Transverse colon (tissue), 4 donors: ENCODE measurements around the gene ITGA11. TPM values are rescaled to one million over a fixed set of nuclear protein-coding genes. Genes with fewer than 3 reads are reported as not detected.

Source experiments
- DNase-seq: peaks from one replicate; pipeline ENCODE4 v3.0.0-alpha.2; 2019
- H3K27ac ChIP-seq, 4 donors: fragments of 200-600 bp; sonication (generic); 2 replicates each; pipeline ENCODE4 v1.5.1; 2016 to 2018; ENCODE audit warnings: inconsistent platforms in 4 of 4
- H3K27me3 ChIP-seq: fragments of 200-600 bp; sonication (generic); 2 replicates; pipeline ENCODE4 v1.5.1; 2017; ENCODE audit warnings: inconsistent platforms
- H3K36me3 ChIP-seq, 4 donors: fragments of 200-600 bp; sonication (generic); 2 replicates each; pipeline ENCODE4 v1.5.1; 2017 to 2019; ENCODE audit warnings: inconsistent platforms in 4 of 4
- H3K4me1 ChIP-seq, 4 donors: fragments of 200-600 bp; sonication (generic); 2 replicates each; pipeline ENCODE4 v1.5.1; 2017 to 2020; ENCODE audit warnings: inconsistent platforms in 4 of 4
- H3K4me3 ChIP-seq, 4 donors: fragments of 200-600 bp; sonication (generic); 1 replicate in 1 of 4; 2 replicates in 3 of 4; pipeline versions ENCODE4 v1.5.1 to v1.6.1; 2017 to 2019; ENCODE audit warnings: inconsistent platforms in 4 of 4
- H3K9me3 ChIP-seq, 2 donors: fragments of 200-600 bp; sonication (generic); 2 replicates each; pipeline ENCODE4 v1.5.1; 2017 to 2019; ENCODE audit warnings: inconsistent platforms in 2 of 2
- CTCF ChIP-seq, 5 experiments: fragments of 200-600 bp in 3 of 5; fragments of 450-650 bp in 2 of 5; sonication (generic) in 3 of 5; IDR thresholded peaks; 1 replicate in 2 of 5; 2 replicates in 3 of 5; pipeline ENCODE4 v1.5.1; 2016 to 2017; ENCODE audit warnings: antibody characterized with exemption in 5 of 5, inconsistent platforms in 3 of 5, mild to moderate bottlenecking in 2 of 5, moderate library complexity in 1 of 5
- EP300 ChIP-seq: sonication (generic); formaldehyde crosslinking; IDR thresholded peaks from one replicate; pipeline ENCODE4 v1.6.1; 2017; ENCODE audit warnings: antibody characterized with exemption, low read depth
- POLR2A ChIP-seq: fragments of 450-650 bp; IDR thresholded peaks from one replicate; pipeline ENCODE4 v1.6.1; 2016; ENCODE audit warnings: antibody characterized with exemption, mild to moderate bottlenecking, moderate library complexity
- POLR2AphosphoS5 ChIP-seq, 3 donors: sonication (generic); formaldehyde crosslinking; IDR thresholded peaks; one replicate each; pipeline ENCODE4 v1.6.1; 2016; ENCODE audit warnings: antibody characterized with exemption in 3 of 3
- WGBS, 2 donors: methylation state at CpG; one replicate each; pipeline ENCODE4 v1.1.5; 2018; ENCODE audit warnings: low coverage in 1 of 2; 5-methylcytosine and 5-hydroxymethylcytosine counted together
- in situ Hi-C, 4 donors: fragments of 200-750 bp; cut with MboI; loops; one replicate each; pipeline versions ENCODE4 v1.15.0 to v1.15.1; 2017; ENCODE audit warnings: low sequenced_read_pairs in 3 of 4, low pct_ligation_motif_present in 1 of 4, low pct_unique_long_range_greater_than_20kb in 1 of 4
- intact Hi-C: fragments of 100-400 bp; cut with DNase I; formaldehyde crosslinking; loops from one replicate; pipeline ENCODE4 v1.15.1; 2023; ENCODE audit warnings: low total_unique reads
- total RNA-seq, 4 donors: library from RNA; depleted of rRNA; stranded (reverse); fragments of >200 nt; gene quantifications; one replicate each; pipeline ENCODE4 v1.1.0, GENCODE V29; 2016

Gene ITGA11
- total RNA-seq, 4 donors from 2014 or later, result 0.37 to 3.2 (median 1.1) TPM

DNA sequence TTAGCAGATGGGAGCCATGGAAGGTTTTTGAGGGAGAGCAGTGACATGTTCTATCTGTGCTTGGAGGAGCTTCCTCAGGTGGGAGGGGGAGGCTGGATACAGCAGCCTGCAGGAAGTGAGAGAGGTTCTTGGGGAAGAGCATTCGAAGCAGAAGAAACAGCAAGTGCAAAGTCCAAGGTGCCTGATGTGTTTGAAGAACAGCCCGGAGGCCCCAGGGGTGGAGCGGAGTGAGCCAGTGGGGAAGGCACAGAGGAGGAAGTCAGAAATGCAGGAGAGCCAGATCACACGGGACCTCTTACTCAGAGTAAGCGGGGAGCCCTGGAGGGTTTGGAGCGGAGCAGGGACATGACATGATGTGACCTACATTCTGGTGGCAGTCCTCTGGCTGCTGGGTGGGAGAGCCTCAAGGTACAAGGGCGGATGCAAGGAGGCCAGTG is 10.8 kb downstream of the ITGA11 start:
- Histone ChIP-seq H3K9me3 (no peaks in the 10 kb centered on the region), H3K27ac (peak overlapping the region; percentile 31 to 67 (median 47)), H3K4me3 (peak overlapping the region in 1 of 4 donors; percentile 26), H3K36me3 (no peaks in the 10 kb centered on the region), H3K27me3 (no peaks in the 10 kb centered on the region), H3K4me1 (peaks cover 10 to 39% (median 22%) of the 10 kb centered on the region in 4 donors)
- TF ChIP-seq CTCF (IDR thresholded peaks at IDR 0.05) (peak in 1 of 5 experiments; percentile 8), POLR2AphosphoS5 (IDR thresholded peaks at IDR 0.05) (no peak)
- WGBS, 2 donors, result 37 to 45% methylated on average over 6 to 7 of the region's 7 CpGs
- intact Hi-C loops, result no loop called here
- peak; percentile 77 for DNase-seq
- in situ Hi-C loops, result no loop called here

DNA sequence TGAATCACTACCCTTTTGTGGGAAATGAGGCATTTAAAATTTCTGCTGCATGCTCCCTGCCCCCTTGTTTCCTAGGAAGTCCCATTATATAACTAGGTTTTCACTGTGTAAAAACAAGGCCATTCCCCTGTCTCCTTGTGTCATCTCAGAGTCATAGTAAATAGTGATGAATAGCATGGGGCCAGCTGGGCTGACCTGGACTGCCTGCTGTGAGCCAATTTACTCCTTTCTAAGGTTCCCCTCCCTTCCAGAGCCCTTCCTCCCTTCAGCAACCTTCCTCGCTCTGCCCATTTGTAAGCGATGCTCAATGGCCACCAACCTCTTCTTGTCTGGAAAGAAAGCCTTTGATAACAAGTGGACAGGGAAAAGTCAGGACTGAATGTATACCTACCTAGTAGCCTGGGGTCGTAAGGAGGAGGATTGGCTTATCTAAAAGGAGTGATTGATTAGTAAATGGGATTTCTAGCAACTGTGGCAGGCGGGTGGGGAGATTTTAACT is 11.7 kb downstream of the ITGA11 start:
- no peak for DNase-seq
- in situ Hi-C loops (no loop called here), intact Hi-C loops (no loop called here)
- Histone ChIP-seq H3K27ac (peak overlapping the region in 3 of 4 donors; percentile 43 to 65 (median 48)), H3K9me3 (no peaks in the 10 kb centered on the region), H3K27me3 (no peaks in the 10 kb centered on the region), H3K4me1 (peaks cover 10 to 39% (median 22%) of the 10 kb centered on the region in 4 donors), H3K36me3 (no peaks in the 10 kb centered on the region), H3K4me3 (no peak overlapping the region)
- TF ChIP-seq CTCF (IDR thresholded peaks at IDR 0.05) (no peak), POLR2AphosphoS5 (IDR thresholded peaks at IDR 0.05) (no peak), EP300 (no peak), POLR2A (no peak)
- WGBS, 2 donors, result 79% methylated on average over 4 of the region's 4 CpGs; no CpG with 5 or more reads in 1 of the 2 donors

- intact Hi-C loops, result no loop called here
- no peak overlapping the region for H3K4me3 ChIP-seq
- H3K36me3 ChIP-seq, result no peaks in the 10 kb centered on the region
- TF ChIP-seq POLR2AphosphoS5 (IDR thresholded peaks at IDR 0.05), result no peak
- no peak for TF ChIP-seq EP300
- no peak for TF ChIP-seq POLR2A
- TF ChIP-seq CTCF (IDR thresholded peaks at IDR 0.05), result no peak
- 80% methylated on average over 5 of the region's 5 CpGs; no CpG with 5 or more reads in 1 of the 2 donors for WGBS, 2 donors
- H3K9me3 ChIP-seq, result no peaks in the 10 kb centered on the region
- in situ Hi-C loops, result no loop called here
- H3K27ac ChIP-seq, result peak overlapping the region in 3 of 4 donors; percentile 7 to 65 (median 48)
- peaks cover 10 to 39% (median 22%) of the 10 kb centered on the region in 4 donors for H3K4me1 ChIP-seq
- no peaks in the 10 kb centered on the region for H3K27me3 ChIP-seq
- no peak for DNase-seq
Observed at GRCh38 chr15:68419301-68420175, 12.4 kb downstream of the ITGA11 start.

- H3K27me3 ChIP-seq, result no peaks in the 10 kb centered on the region
- no peak overlapping the region for H3K4me3 ChIP-seq
- WGBS, 2 donors, result 35% methylated on average over 6 of the region's 6 CpGs; no CpG with 5 or more reads in 1 of the 2 donors
- H3K9me3 ChIP-seq, result no peaks in the 10 kb centered on the region
- in situ Hi-C loops (no loop called here), intact Hi-C loops (no loop called here)
- H3K36me3 ChIP-seq, result no peaks in the 10 kb centered on the region
- TF ChIP-seq POLR2AphosphoS5 (IDR thresholded peaks at IDR 0.05) (peak in 1 of 3 donors; percentile 21), CTCF (IDR thresholded peaks at IDR 0.05) (no peak)
- H3K27ac ChIP-seq, result peak overlapping the region in 3 of 4 donors; percentile 44 to 65 (median 65)
- peaks cover 10 to 39% (median 22%) of the 10 kb centered on the region in 4 donors for H3K4me1 ChIP-seq
- DNase-seq, result peak; percentile 65
Observed at GRCh38 chr15:68418611-68419161, 13.3 kb downstream of the ITGA11 start.
